Measurements from ENCODE around the gene IZUMO4. TPM values are rescaled to one million over a fixed set of nuclear protein-coding genes. Genes with fewer than 3 reads are reported as not detected.

Gene IZUMO4
- total and polyA plus RNA-seq, 2 donors (not counting 1 experiment from before 2014, with no cell fraction given) = 34.8 to 93.9 TPM

GRCh38 chr19:2103045-2103707 lies 6.5 kb downstream of the IZUMO4 start:
- no peak overlapping the region for H3K4me3 Mint-ChIP-seq
- no peaks in the 10 kb centered on the region for H3K27me3 ChIP-seq (replicated peaks in 1 of 4; ENCODE audit: control extremely low read depth in 1 of 4, control insufficient read depth in 3 of 4, insufficient read depth in 4 of 4, low read length in 3 of 4)
- peaks cover 1 to 55% of the 10 kb centered on the region in 2 experiments for H3K36me3 ChIP-seq (replicated peaks in 1 of 2; ENCODE audit: control extremely low read depth in 1 of 2, control insufficient read depth in 1 of 2, extremely low read depth in 1 of 2, insufficient read depth in 2 of 2, low read length in 1 of 2)
- no peak overlapping the region for H3K27ac Mint-ChIP-seq
- H2AFZ ChIP-seq (ENCODE audit: insufficient read depth, low read depth, low read length, poor library complexity, severe bottlenecking) = no peak overlapping the region
- TF ChIP-seq EZH2 (IDR thresholded peaks at IDR 0.05; ENCODE audit: borderline replicate concordance, insufficient read depth, low read depth, low read length, poor library complexity, severe bottlenecking) (no peak), CTCF (IDR thresholded peaks at IDR 0.05) (no peak)
- CTCF ChIA-PET = interaction anchor here (0.7 to 1.6 kb wide), 3 partner anchors 31 to 174 kb away, joined by 3 to 4 read pairs (median 3); no protein-coding TSS in a partner anchor
- 96% methylated on average over 17 of the region's 20 CpGs for WGBS (ENCODE audit: insufficient coverage)
- no peak overlapping the region for H3K4me2 ChIP-seq (replicated peaks; ENCODE audit: low read depth, low read length, poor library complexity, severe bottlenecking)
- no peaks in the 10 kb centered on the region for H3K4me1 Mint-ChIP-seq
- H3K4me3 ChIP-seq (ENCODE audit: control extremely low read depth in 1 of 5, extremely low read depth in 1 of 5, insufficient read depth in 1 of 5, low read depth in 2 of 5, low read length in 4 of 5) = no peak overlapping the region
- ATAC-seq (ENCODE audit: low read depth) = no peak
- DNase-seq = no peak
- no peak overlapping the region for H3K9ac ChIP-seq (ENCODE audit: low read length)
- H3K27me3 Mint-ChIP-seq = no peaks in the 10 kb centered on the region
- POLR2A ChIA-PET = no interaction called here
- H3K27ac ChIP-seq (ENCODE audit: low read length in 2 of 2) = no peak overlapping the region
- H3K9me3 Mint-ChIP-seq (ENCODE audit: insufficient read depth) = no peaks in the 10 kb centered on the region
- peaks cover 53% of the 10 kb centered on the region for H3K79me2 ChIP-seq (ENCODE audit: control insufficient read depth, insufficient read depth, low read length)
- peaks cover 22% of the 10 kb centered on the region for H4K20me1 ChIP-seq (ENCODE audit: control insufficient read depth, insufficient read depth, low read length, poor library complexity, severe bottlenecking)
- intact Hi-C loops (cut with micrococcal nuclease) = no loop called here
- H3K4me1 ChIP-seq (ENCODE audit: control insufficient read depth in 2 of 2, insufficient read depth in 2 of 2, low read length in 2 of 2) = no peaks in the 10 kb centered on the region
- peaks cover 0 to 22% (median 0%) of the 10 kb centered on the region in 3 donors for H3K9me3 ChIP-seq (ENCODE audit: control extremely low read depth in 1 of 3, control insufficient read depth in 2 of 3, insufficient read depth in 1 of 3, low read length in 2 of 3)

GRCh38 chr19:2108251-2109016 lies 11.7 kb downstream of the IZUMO4 start:
- Histone ChIP-seq H3K4me2 (replicated peaks; ENCODE audit: low read depth, low read length, poor library complexity, severe bottlenecking) (no peak overlapping the region), H3K4me3 (ENCODE audit: control extremely low read depth in 1 of 5, extremely low read depth in 1 of 5, insufficient read depth in 1 of 5, low read depth in 2 of 5, low read length in 4 of 5) (no peak overlapping the region), H3K27ac (ENCODE audit: low read length in 2 of 2) (no peak overlapping the region), H2AFZ (ENCODE audit: insufficient read depth, low read depth, low read length, poor library complexity, severe bottlenecking) (no peak overlapping the region), H3K27me3 (replicated peaks in 1 of 4; ENCODE audit: control extremely low read depth in 1 of 4, control insufficient read depth in 3 of 4, insufficient read depth in 4 of 4, low read length in 3 of 4) (no peaks in the 10 kb centered on the region), H3K9me3 (ENCODE audit: control extremely low read depth in 1 of 3, control insufficient read depth in 2 of 3, insufficient read depth in 1 of 3, low read length in 2 of 3) (peaks cover 0 to 22% (median 0%) of the 10 kb centered on the region in 3 donors), H3K79me2 (ENCODE audit: control insufficient read depth, insufficient read depth, low read length) (peaks cover 20% of the 10 kb centered on the region), H3K9ac (ENCODE audit: low read length) (no peak overlapping the region), H3K36me3 (replicated peaks in 1 of 2; ENCODE audit: control extremely low read depth in 1 of 2, control insufficient read depth in 1 of 2, extremely low read depth in 1 of 2, insufficient read depth in 2 of 2, low read length in 1 of 2) (peaks cover 1 to 72% of the 10 kb centered on the region in 2 experiments), H4K20me1 (ENCODE audit: control insufficient read depth, insufficient read depth, low read length, poor library complexity, severe bottlenecking) (peaks cover 24% of the 10 kb centered on the region), H3K4me1 (ENCODE audit: control insufficient read depth in 2 of 2, insufficient read depth in 2 of 2, low read length in 2 of 2) (no peaks in the 10 kb centered on the region)
- no peak for DNase-seq
- no peaks in the 10 kb centered on the region for H3K4me1 Mint-ChIP-seq
- intact Hi-C loops (cut with micrococcal nuclease) = no loop called here
- 97% methylated on average over 21 of the region's 23 CpGs for WGBS (ENCODE audit: insufficient coverage)
- no peak overlapping the region for H3K4me3 Mint-ChIP-seq
- no peak for ATAC-seq (ENCODE audit: low read depth)
- no peaks in the 10 kb centered on the region for H3K9me3 Mint-ChIP-seq (ENCODE audit: insufficient read depth)
- POLR2A ChIA-PET = no interaction called here
- TF ChIP-seq EZH2 (IDR thresholded peaks at IDR 0.05; ENCODE audit: borderline replicate concordance, insufficient read depth, low read depth, low read length, poor library complexity, severe bottlenecking) (no peak), CTCF (IDR thresholded peaks at IDR 0.05) (no peak)
- peak overlapping the region; percentile 17 for H3K27ac Mint-ChIP-seq
- no peaks in the 10 kb centered on the region for H3K27me3 Mint-ChIP-seq
- CTCF ChIA-PET = no interaction called here

Measured in B cell (primary cell).